ENCODE measurements around the gene C17orf75. TPM values are rescaled to one million over a fixed set of nuclear protein-coding genes. Genes with fewer than 3 reads are reported as not detected.

C17orf75 gene
- total and polyA plus RNA-seq, 4 donors = 4.7 to 10.1 (median 7.6) TPM

DNA sequence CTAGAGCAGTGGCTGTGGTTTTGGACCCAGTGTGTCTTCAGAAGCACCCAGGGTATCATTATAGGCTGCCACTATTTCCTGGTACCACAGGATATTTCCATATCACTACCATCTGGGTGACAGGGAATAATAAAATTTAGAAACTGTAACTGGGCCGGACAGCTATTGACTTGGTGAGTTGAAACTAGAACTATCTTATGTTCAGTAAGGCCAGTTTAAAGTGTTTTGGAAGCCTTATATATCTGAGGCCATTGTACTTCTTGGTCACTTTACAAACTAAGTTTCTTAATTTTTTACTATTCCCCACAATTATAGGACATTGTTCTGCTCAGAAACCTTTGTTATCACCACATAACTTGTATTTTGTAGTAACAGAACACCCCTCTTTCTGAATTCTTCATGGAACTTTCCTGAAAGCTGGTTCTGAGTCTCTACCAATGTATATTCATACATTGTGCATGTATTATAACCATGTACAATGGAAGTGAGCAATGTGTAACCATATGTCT is 42.0 kb upstream of the C17orf75 start:
- TF ChIP-seq HNF4A (conservative IDR thresholded peaks at IDR 0.05) (no peak), SP1 (IDR thresholded peaks at IDR 0.05) (no peak), FOXA1 (IDR thresholded peaks at IDR 0.05) (no peak), RAD21 (IDR thresholded peaks at IDR 0.05) (no peak), RXRA (IDR thresholded peaks at IDR 0.05) (no peak), GABPA (IDR thresholded peaks at IDR 0.05 in 1 of 2, conservative IDR thresholded peaks at IDR 0.05 in 1 of 2) (no peak), CTCF (IDR thresholded peaks at IDR 0.05; ENCODE audit: low read depth, low read length, missing input control) (no peak), HNF4G (IDR thresholded peaks at IDR 0.05) (no peak), ZBTB33 (IDR thresholded peaks at IDR 0.05) (no peak)
- WGBS = 89% methylated on average over 1 of the region's 1 CpG
- peaks cover 4 to 20% (median 14%) of the 10 kb centered on the region in 4 donors for H3K36me3 ChIP-seq (ENCODE audit: control insufficient read depth in 4 of 4, insufficient read depth in 3 of 4, low read depth in 1 of 4, low read length in 3 of 4)

GRCh38 chr17:32382526-32383223 is 40.7 kb upstream of the C17orf75 start:
- 97% methylated on average over 5 of the region's 5 CpGs for WGBS
- no peak overlapping the region for H3K9ac ChIP-seq (ENCODE audit: low read depth in 1 of 2, low read length in 2 of 2)
- no peaks in the 10 kb centered on the region for H3K9me3 ChIP-seq (ENCODE audit: control insufficient read depth in 4 of 4, low read length in 3 of 4)
- H3K36me3 ChIP-seq (ENCODE audit: control insufficient read depth in 4 of 4, insufficient read depth in 3 of 4, low read depth in 1 of 4, low read length in 3 of 4) = peaks cover 7 to 29% (median 24%) of the 10 kb centered on the region in 4 donors
- TF ChIP-seq ZBTB33 (IDR thresholded peaks at IDR 0.05) (no peak), EGR1 (IDR thresholded peaks at IDR 0.05; ENCODE audit: low read depth in 2 of 2) (no peak), CTCF (IDR thresholded peaks at IDR 0.05; ENCODE audit: low read depth, low read length, missing input control) (no peak), JUND (IDR thresholded peaks at IDR 0.05) (no peak), GABPA (IDR thresholded peaks at IDR 0.05 in 1 of 2, conservative IDR thresholded peaks at IDR 0.05 in 1 of 2) (no peak), SP1 (IDR thresholded peaks at IDR 0.05) (no peak)
- TF ChIP-seq, protein P1, sequence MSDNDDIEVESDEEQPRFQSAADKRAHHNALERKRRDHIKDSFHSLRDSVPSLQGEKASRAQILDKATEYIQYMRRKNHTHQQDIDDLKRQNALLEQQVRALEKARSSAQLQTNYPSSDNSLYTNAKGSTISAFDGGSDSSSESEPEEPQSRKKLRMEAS (IDR thresholded peaks at IDR 0.05) = no peak
- H3K27me3 ChIP-seq (ENCODE audit: control insufficient read depth in 4 of 4, insufficient read depth in 4 of 4, low read length in 3 of 4) = no peaks in the 10 kb centered on the region
- no peak for DNase-seq (ENCODE audit: low spot score)
- no peak overlapping the region for H3K27ac ChIP-seq (ENCODE audit: low read depth in 1 of 2, low read length in 2 of 2)
- H3K4me1 ChIP-seq (ENCODE audit: control insufficient read depth in 4 of 4, insufficient read depth in 4 of 4, low read length in 3 of 4) = peaks cover 3 to 10% (median 6%) of the 10 kb centered on the region in 4 donors
- no peak overlapping the region for H3K4me3 ChIP-seq (ENCODE audit: low read depth in 1 of 3, low read length in 3 of 3)

More for the DNA sequence above, 42.0 kb upstream of the C17orf75 start:
- no peak for DNase-seq (ENCODE audit: low spot score)
- Histone ChIP-seq H3K4me3 (ENCODE audit: low read depth in 1 of 3, low read length in 3 of 3) (no peak overlapping the region), H3K4me1 (ENCODE audit: control insufficient read depth in 4 of 4, insufficient read depth in 4 of 4, low read length in 3 of 4) (peaks cover 3 to 10% (median 6%) of the 10 kb centered on the region in 4 donors), H3K27me3 (ENCODE audit: control insufficient read depth in 4 of 4, insufficient read depth in 4 of 4, low read length in 3 of 4) (no peaks in the 10 kb centered on the region), H3K9me3 (ENCODE audit: control insufficient read depth in 4 of 4, low read length in 3 of 4) (no peaks in the 10 kb centered on the region), H3K9ac (ENCODE audit: low read depth in 1 of 2, low read length in 2 of 2) (no peak overlapping the region), H3K27ac (ENCODE audit: low read depth in 1 of 2, low read length in 2 of 2) (no peak overlapping the region)

All from liver (tissue), 9 donors.